GM18508 (cell line): ENCODE results near the gene ATP8A2.
"Not testable (repeated sequence)": the region's sequence is repeated elsewhere in the genome, so short reads cannot be mapped to it uniquely, and the experiment has no call there.

Experiments
- ATAC-seq: cut with Tn5 transposase; IDR thresholded peaks from one replicate; pipeline ENCODE4 v1.9.1; 2021; ENCODE audit warnings: moderate number of reproducible peaks; ENCODE audit not compliant: insufficient read depth, unreplicated experiment

The ATP8A2 gene

GRCh38 chr13:25528266-25528665 is 156.5 kb downstream of the ATP8A2 start:
- ATAC-seq = no peak

DNA sequence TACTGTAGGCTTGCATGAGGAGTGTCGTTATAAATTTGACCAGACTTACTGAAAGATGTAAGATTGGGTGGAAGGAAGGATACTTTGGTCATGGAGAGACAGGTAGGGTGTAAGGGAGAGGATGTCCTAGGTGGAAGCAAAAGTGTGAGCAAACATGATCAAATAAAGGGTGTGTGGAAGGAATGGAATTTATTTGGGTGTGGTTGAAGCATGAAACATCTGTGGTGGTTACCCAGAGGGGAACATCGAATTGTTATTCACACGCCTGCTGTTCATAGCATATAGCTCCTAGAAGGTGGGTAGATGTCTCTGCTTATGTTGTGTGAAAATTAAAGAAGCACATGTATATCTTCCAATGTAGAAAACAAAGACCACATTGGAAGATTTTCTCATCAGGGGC is 157.7 kb downstream of the ATP8A2 start:
- no peak for ATAC-seq

DNA sequence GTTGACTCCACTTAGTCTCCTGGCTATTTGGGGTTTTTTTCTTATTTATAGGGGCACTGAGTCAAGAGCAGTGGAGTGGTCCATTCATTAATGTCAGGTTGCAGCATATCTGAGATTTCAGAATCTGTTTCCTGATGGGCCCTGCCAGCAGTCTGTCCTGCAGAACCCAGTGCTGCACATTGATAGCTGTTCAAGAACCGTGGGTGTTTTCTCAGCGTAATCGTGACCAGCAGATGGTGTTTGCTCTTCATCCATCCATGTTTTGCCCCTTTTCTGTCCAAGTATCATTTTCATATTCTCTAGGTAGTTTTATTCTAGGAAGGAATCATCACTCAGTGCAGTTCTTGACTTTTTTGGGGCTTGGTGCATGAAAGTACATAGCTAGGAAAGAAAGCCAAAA is 166.5 kb downstream of the ATP8A2 start:
- no peak for ATAC-seq

DNA sequence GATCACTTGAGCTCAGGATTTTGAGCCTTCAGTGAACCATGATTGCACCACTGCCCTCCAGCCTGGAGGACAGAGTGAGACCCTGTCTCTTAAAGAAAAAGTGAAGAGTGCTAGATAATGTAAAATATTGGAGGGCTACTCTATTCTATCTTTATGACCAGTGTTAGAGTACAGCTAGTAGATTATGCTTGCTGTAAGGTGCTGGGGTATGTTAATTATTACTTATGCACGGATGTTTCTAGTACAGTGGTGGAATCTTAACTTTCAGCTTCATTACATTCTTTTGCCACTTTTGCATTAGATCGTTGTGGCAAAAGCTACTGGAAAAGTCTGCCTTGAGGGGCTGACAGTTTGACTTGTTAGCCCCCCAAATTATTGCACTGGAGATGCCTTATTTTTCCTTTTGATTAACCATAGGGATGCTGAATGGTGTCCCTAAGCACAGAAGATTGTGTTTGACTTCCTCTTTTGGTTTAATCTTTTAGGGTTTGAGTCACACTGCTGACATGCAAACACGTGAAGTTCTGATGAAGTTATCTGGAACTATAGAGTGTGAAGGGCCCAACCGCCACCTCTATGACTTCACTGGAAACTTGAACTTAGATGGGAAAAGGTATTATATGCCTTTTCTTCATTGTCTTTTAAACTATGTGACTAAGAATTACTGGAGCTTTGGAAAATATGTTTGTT is 169.8 kb downstream of the ATP8A2 start:
- ATAC-seq = no peak

DNA sequence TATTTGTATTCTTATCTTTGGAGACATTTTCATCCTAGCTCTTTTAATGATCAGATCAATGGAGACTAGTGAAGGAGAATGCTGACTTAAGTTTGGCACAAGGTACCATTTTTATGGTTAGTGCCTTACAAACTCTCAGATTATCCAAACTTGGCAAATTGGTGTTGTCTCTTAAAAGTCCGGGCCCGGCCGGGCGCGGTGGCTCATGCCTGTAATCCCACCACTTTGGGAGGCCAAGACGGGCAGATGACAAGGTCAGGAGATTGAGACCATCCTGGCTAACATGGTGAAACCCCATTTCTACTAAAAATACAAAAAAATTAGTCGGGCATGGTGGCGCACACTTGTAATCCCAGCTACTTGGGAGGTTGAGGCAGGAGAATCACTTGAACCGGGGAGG is 177.2 kb downstream of the ATP8A2 start:
- not testable (repeated sequence) for ATAC-seq

GRCh38 chr13:25561812-25562211 is 190.0 kb downstream of the ATP8A2 start:
- ATAC-seq = no peak

GRCh38 chr13:25570185-25570584 is 198.4 kb downstream of the ATP8A2 start:
- ATAC-seq = no peak

DNA sequence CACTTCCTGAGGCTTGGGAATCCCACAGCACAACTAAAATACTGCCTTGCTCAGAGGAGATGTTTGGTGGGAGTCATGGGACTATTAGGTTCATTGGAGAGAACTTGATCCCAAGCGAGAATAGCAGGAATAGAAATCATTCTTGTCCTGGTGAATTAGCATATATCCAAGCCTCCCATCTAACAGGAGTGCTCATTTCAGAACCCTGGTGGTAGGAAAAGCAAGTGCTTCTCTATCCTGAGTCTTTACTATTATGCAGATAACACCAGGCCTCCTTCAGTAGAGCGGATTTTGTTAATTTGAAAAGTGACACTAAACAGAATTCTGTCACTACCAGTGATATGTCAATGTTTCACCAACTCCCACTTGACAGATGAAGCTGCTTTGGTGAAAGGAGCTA is 199.5 kb downstream of the ATP8A2 start:
- no peak for ATAC-seq

GRCh38 chr13:25572171-25572570 is 200.4 kb downstream of the ATP8A2 start:
- ATAC-seq = not testable (repeated sequence)

GRCh38 chr13:25574437-25575411 is 202.9 kb downstream of the ATP8A2 start:
- no peak for ATAC-seq

- ATAC-seq = no peak
These were observed 203.8 kb downstream of the ATP8A2 start for GRCh38 chr13:25575562-25575961.

DNA sequence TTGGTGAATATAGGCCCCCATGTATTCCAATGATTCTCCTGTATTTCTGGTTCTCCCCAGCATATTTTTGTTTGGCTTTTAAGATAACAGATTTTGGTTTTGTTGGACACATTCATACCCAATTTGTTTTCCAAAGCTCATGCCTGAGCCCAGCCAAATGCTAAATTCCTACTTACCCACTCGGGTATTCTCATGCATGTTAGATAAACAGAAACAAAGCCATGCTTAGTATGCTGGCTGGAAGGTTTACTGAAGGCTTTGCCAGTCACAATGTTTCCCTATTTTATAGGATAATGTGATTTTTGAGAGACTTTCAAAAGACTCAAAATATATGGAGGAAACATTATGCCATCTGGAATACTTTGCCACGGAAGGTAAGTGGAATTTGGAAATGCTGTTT is 206.8 kb downstream of the ATP8A2 start:
- no peak for ATAC-seq

GRCh38 chr13:25579221-25579620 is 207.4 kb downstream of the ATP8A2 start:
- ATAC-seq = no peak

GRCh38 chr13:25581351-25581750 is 209.6 kb downstream of the ATP8A2 start:
- ATAC-seq = no peak

DNA sequence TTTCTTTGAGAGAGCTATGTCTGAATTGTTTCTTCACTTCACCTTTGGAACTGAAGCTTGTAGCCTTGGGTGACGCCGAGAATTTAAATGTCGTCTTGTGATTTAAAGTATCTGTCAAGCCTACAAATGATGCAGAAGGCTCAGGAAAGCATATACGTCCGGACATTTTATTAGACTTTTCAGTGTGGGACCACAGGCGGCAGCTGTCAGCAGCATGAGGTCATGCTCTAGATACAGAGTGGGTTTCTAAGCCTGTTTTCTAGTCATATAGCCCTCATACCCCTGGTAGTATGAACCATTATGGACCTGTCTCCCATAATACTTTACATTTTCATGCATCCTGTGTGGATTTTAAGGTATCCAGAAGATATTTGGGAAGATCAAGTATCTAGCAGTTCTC is 212.3 kb downstream of the ATP8A2 start:
- no peak for ATAC-seq

DNA sequence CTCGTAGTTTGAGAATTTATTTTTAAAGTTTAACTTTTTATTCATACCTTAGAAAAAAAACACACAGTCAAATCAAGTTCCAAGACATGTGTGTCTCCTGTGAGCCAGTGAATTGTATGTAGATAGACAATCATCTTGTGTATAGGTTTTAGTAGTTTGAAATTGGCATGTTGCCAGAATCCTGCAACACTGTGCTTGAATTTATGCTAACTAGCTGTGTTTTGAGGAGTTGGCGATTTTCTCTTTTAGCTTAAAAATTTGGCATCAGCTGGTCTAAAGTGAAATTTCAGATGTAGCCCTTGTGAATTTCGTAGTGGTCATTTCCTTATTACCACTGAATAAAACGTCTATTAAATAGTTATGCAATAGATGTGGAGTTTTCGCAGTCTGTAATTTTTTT is 213.2 kb downstream of the ATP8A2 start:
- ATAC-seq = no peak

GRCh38 chr13:25587326-25587980 is 215.7 kb downstream of the ATP8A2 start:
- no peak for ATAC-seq

GRCh38 chr13:25588336-25589060 is 216.7 kb downstream of the ATP8A2 start:
- no peak for ATAC-seq

DNA sequence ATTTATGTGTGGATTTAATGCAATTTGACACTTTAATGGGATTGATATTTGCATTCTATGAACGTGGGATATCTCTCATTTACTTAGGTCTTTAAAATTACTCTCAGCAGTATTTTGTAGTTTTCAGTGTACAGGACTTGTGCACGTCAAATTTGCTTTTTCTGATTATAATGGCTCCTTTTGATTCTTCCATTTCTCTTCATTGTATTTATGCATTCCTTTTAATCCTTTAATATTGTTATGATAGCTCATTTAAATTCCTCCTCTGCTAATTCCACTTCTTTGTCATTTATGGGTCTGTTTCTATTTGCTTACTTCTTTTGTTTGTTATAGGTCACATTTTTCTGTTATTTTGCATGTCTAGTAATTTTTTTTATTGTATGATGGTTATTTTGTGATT is 226.6 kb downstream of the ATP8A2 start:
- no peak for ATAC-seq

GRCh38 chr13:25602176-25602575 is 230.4 kb downstream of the ATP8A2 start:
- no peak for ATAC-seq
